Trophoblast cell (in vitro differentiated cells and primary cell): ENCODE results near the gene MICOS13.

Source experiments
- DNase-seq, 2 donors: peaks; one replicate each; pipeline ENCODE4 v3.0.0-alpha.2; 2016
- H2AFZ ChIP-seq: 2 replicates; pipeline ENCODE4 v1.6.1; 2013; ENCODE audit warnings: low read length, moderate library complexity, mild to moderate bottlenecking; ENCODE audit not compliant: insufficient read depth, poor library complexity
- H2AK5ac ChIP-seq: 2 replicates; pipeline ENCODE4 v1.6.1; 2013; ENCODE audit warnings: mild to moderate bottlenecking, low read length
- H2BK120ac ChIP-seq: 2 replicates; pipeline ENCODE4 v1.6.1; 2013; ENCODE audit warnings: low read length, mild to moderate bottlenecking, moderate library complexity; ENCODE audit not compliant: insufficient read depth, poor library complexity
- H2BK12ac ChIP-seq: 2 replicates; pipeline ENCODE4 v1.6.1; 2013; ENCODE audit warnings: mild to moderate bottlenecking, low read length, moderate library complexity
- H2BK5ac ChIP-seq: 2 replicates; pipeline ENCODE4 v1.6.1; 2013; ENCODE audit warnings: low read length, low read depth, moderate library complexity, mild to moderate bottlenecking; ENCODE audit not compliant: poor library complexity
- H3K14ac ChIP-seq: 2 replicates; pipeline ENCODE4 v1.6.1; 2013; ENCODE audit warnings: mild to moderate bottlenecking, low read length
- H3K18ac ChIP-seq: 2 replicates; pipeline ENCODE4 v1.6.1; 2013; ENCODE audit warnings: mild to moderate bottlenecking, low read length
- H3K23ac ChIP-seq: 2 replicates; pipeline ENCODE4 v1.6.1; 2013; ENCODE audit warnings: low read length
- H3K27ac ChIP-seq: 2 replicates; pipeline ENCODE4 v1.5.1; 2013; ENCODE audit warnings: low read depth, mild to moderate bottlenecking, inconsistent platforms, low read length, moderate library complexity
- H3K27me3 ChIP-seq: 2 replicates; pipeline ENCODE4 v1.6.1; 2013; ENCODE audit warnings: inconsistent platforms, mild to moderate bottlenecking, low read length, moderate library complexity; ENCODE audit not compliant: insufficient read depth
- H3K36me3 ChIP-seq, 2 experiments: 1 replicate in 1 of 2; 2 replicates in 1 of 2; pipeline ENCODE4 v1.6.1; 2013; ENCODE audit warnings: low read length in 2 of 2, mild to moderate bottlenecking in 2 of 2, moderate library complexity in 1 of 2; ENCODE audit not compliant: insufficient read depth in 2 of 2, control insufficient read depth in 1 of 2
- H3K4ac ChIP-seq: 2 replicates; pipeline ENCODE4 v1.6.1; 2013; ENCODE audit warnings: low read depth, mild to moderate bottlenecking, low read length, moderate library complexity
- H3K4me1 ChIP-seq, 2 experiments: 1 replicate in 1 of 2; 2 replicates in 1 of 2; pipeline ENCODE4 v1.6.1; 2013; ENCODE audit warnings: low read length in 2 of 2, mild to moderate bottlenecking in 2 of 2, moderate library complexity in 1 of 2; ENCODE audit not compliant: insufficient read depth in 2 of 2, control insufficient read depth in 1 of 2
- H3K4me2 ChIP-seq: 2 replicates; pipeline ENCODE4 v1.6.1; 2013; ENCODE audit warnings: inconsistent platforms, mild to moderate bottlenecking, low read length, moderate library complexity
- H3K4me3 ChIP-seq: 2 replicates; pipeline ENCODE4 v1.5.1; 2013; ENCODE audit warnings: mild to moderate bottlenecking, low read depth, low read length, inconsistent platforms
- H3K79me1 ChIP-seq: one replicate; pipeline ENCODE4 v1.6.1; 2013; ENCODE audit warnings: low read length
- H3K79me2 ChIP-seq: 2 replicates; pipeline ENCODE4 v1.6.1; 2013; ENCODE audit warnings: low read length, mild to moderate bottlenecking; ENCODE audit not compliant: control insufficient read depth, insufficient read depth, poor library complexity
- H3K9ac ChIP-seq: 2 replicates; pipeline ENCODE4 v1.6.1; 2013; ENCODE audit warnings: mild to moderate bottlenecking, low read length
- H3K9me3 ChIP-seq: 2 replicates; pipeline ENCODE4 v1.6.1; 2013; ENCODE audit warnings: low read depth, mild to moderate bottlenecking, control low read depth, inconsistent platforms, low read length; ENCODE audit not compliant: insufficient read depth
- H4K12ac ChIP-seq: 2 replicates; pipeline ENCODE4 v1.6.1; 2013; ENCODE audit warnings: low read depth, mild to moderate bottlenecking, low read length, moderate library complexity
- H4K8ac ChIP-seq: 2 replicates; pipeline ENCODE4 v1.6.1; 2013; ENCODE audit warnings: low read depth, mild to moderate bottlenecking, low read length, moderate library complexity
- H4K91ac ChIP-seq: one replicate; pipeline ENCODE4 v1.6.1; 2013; ENCODE audit warnings: low read depth, mild to moderate bottlenecking, low read length, moderate library complexity
- WGBS: extraction: QIAGEN DNeasy Blood & Tissue Kit; methylation state at CpG from one replicate; pipeline ENCODE4 v1.1.7; 2013; ENCODE audit warnings: missing lambda C conversion rate; ENCODE audit not compliant: insufficient read length, insufficient coverage; ENCODE audit errors: extremely low coverage; 5-methylcytosine and 5-hydroxymethylcytosine counted together

Gene MICOS13

GRCh38 chr19:5684694-5685430, 4.5 kb upstream of the MICOS13 start:
- Histone ChIP-seq H2AK5ac (no peak overlapping the region), H4K91ac (no peak overlapping the region), H3K4ac (no peak overlapping the region), H3K4me3 (no peak overlapping the region), H2BK12ac (no peak overlapping the region), H3K27me3 (no peaks in the 10 kb centered on the region), H4K12ac (no peak overlapping the region), H3K79me1 (peaks cover 13% of the 10 kb centered on the region), H3K9ac (no peak overlapping the region), H3K36me3 (no peaks in the 10 kb centered on the region), H3K18ac (no peak overlapping the region), H2BK120ac (no peak overlapping the region), H3K27ac (no peak overlapping the region), H4K8ac (no peak overlapping the region), H3K4me2 (no peak overlapping the region), H3K79me2 (peaks cover 8% of the 10 kb centered on the region), H2BK5ac (no peak overlapping the region), H3K4me1 (peaks cover 9 to 20% of the 10 kb centered on the region in 2 experiments), H3K14ac (no peak overlapping the region), H3K9me3 (no peaks in the 10 kb centered on the region), H2AFZ (no peak overlapping the region), H3K23ac (no peak overlapping the region)
- no CpG with 5 or more reads among the region's 22 CpGs for WGBS
- no peak for DNase-seq

- Histone ChIP-seq H2BK5ac (no peak overlapping the region), H3K23ac (no peak overlapping the region), H3K9me3 (no peaks in the 10 kb centered on the region), H3K4me2 (no peak overlapping the region), H3K9ac (no peak overlapping the region), H3K79me1 (peaks cover 14% of the 10 kb centered on the region), H4K8ac (no peak overlapping the region), H2BK12ac (no peak overlapping the region), H3K27me3 (no peaks in the 10 kb centered on the region), H3K4me1 (peaks cover 16 to 24% of the 10 kb centered on the region in 2 experiments), H2BK120ac (no peak overlapping the region), H3K79me2 (peaks cover 12% of the 10 kb centered on the region), H2AK5ac (no peak overlapping the region), H2AFZ (no peak overlapping the region), H4K91ac (no peak overlapping the region), H3K14ac (no peak overlapping the region), H4K12ac (no peak overlapping the region), H3K4ac (no peak overlapping the region), H3K4me3 (no peak overlapping the region), H3K36me3 (peaks cover 1 to 2% of the 10 kb centered on the region in 2 experiments), H3K18ac (no peak overlapping the region), H3K27ac (no peak overlapping the region)
- no CpG with 5 or more reads among the region's 10 CpGs for WGBS
- peak in 1 of 2 donors; percentile 64 for DNase-seq
Observed at GRCh38 chr19:5683177-5683886, 3.0 kb upstream of the MICOS13 start.

GRCh38 chr19:5682107-5682482, 1.8 kb upstream of the MICOS13 start:
- H2AK5ac ChIP-seq: no peak overlapping the region
- no peak overlapping the region for H3K23ac ChIP-seq
- WGBS: no CpG with 5 or more reads among the region's 3 CpGs
- no peaks in the 10 kb centered on the region for H3K9me3 ChIP-seq
- H3K14ac ChIP-seq: no peak overlapping the region
- no peak overlapping the region for H4K91ac ChIP-seq
- no peak for DNase-seq
- H3K27ac ChIP-seq: no peak overlapping the region
- H3K4ac ChIP-seq: no peak overlapping the region
- H3K9ac ChIP-seq: no peak overlapping the region
- H3K79me2 ChIP-seq: peaks cover 12% of the 10 kb centered on the region
- H4K8ac ChIP-seq: no peak overlapping the region
- H3K27me3 ChIP-seq: no peaks in the 10 kb centered on the region
- no peak overlapping the region for H3K4me3 ChIP-seq
- no peak overlapping the region for H3K4me2 ChIP-seq
- peaks cover 14% of the 10 kb centered on the region for H3K79me1 ChIP-seq
- no peak overlapping the region for H3K18ac ChIP-seq
- H2BK5ac ChIP-seq: no peak overlapping the region
- no peak overlapping the region for H2AFZ ChIP-seq
- H2BK120ac ChIP-seq: no peak overlapping the region
- peaks cover 6 to 8% of the 10 kb centered on the region in 2 experiments for H3K36me3 ChIP-seq
- no peak overlapping the region for H4K12ac ChIP-seq
- H2BK12ac ChIP-seq: no peak overlapping the region
- H3K4me1 ChIP-seq: peaks cover 16 to 19% of the 10 kb centered on the region in 2 experiments

GRCh38 chr19:5681391-5682106, 1.2 kb upstream of the MICOS13 start:
- H3K14ac ChIP-seq: peak overlapping the region; percentile 52
- peak overlapping the region; percentile 92 for H4K8ac ChIP-seq
- H3K36me3 ChIP-seq: peaks cover 6 to 9% of the 10 kb centered on the region in 2 experiments
- peak overlapping the region; percentile 85 for H4K91ac ChIP-seq
- no peak overlapping the region for H2AK5ac ChIP-seq
- no peaks in the 10 kb centered on the region for H3K9me3 ChIP-seq
- DNase-seq: no peak
- H3K4ac ChIP-seq: no peak overlapping the region
- no peak overlapping the region for H2BK120ac ChIP-seq
- peaks cover 12% of the 10 kb centered on the region for H3K79me2 ChIP-seq
- no peaks in the 10 kb centered on the region for H3K27me3 ChIP-seq
- H3K4me3 ChIP-seq: peak overlapping the region; percentile 74
- peak overlapping the region; percentile 91 for H4K12ac ChIP-seq
- H3K79me1 ChIP-seq: peaks cover 12% of the 10 kb centered on the region
- WGBS: 100% methylated on average over 1 of the region's 17 CpGs
- H2BK5ac ChIP-seq: no peak overlapping the region
- peak overlapping the region; percentile 88 for H3K4me2 ChIP-seq
- H3K9ac ChIP-seq: peak overlapping the region; percentile 82
- no peak overlapping the region for H3K23ac ChIP-seq
- H2AFZ ChIP-seq: no peak overlapping the region
- peak overlapping the region; percentile 94 for H3K18ac ChIP-seq
- peaks cover 16 to 19% of the 10 kb centered on the region in 2 experiments for H3K4me1 ChIP-seq
- no peak overlapping the region for H2BK12ac ChIP-seq
- no peak overlapping the region for H3K27ac ChIP-seq
